ENCODE results near the gene CTBP2.

The CTBP2 gene

DNA sequence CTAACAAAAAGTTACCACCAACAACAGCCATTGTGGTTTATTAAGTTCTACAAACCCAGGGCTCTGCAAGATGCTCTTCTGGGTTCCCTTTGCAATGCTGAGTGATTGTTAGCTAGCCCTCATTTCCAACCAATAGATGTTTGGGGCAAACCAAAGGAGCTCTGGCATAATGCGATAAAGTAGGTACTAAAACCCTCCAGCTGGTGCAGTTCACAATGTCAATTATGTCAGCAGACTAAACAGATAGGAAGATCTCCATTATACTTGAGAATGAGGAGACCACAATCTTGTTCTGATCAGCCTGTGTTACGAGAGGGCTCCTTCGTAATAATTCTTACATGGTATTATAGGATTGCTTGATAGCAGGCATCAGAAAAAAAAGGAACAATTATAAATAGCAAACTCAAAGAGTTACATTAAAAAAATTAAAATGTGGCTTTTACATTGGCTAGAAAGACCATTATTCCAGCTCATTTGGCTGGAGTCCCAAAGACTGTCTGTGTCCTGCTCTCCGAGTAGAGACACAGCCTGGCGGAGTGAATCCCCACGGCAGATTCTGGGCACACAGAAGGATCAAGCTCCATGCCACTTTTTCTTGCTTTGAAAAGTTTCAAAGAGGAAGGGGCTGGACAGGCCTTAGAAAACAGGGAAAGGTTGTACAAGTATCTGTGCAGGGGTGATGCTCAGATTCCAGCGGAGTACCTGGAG, 124.6 kb downstream of the CTBP2 start:
- DNase-seq = no peak

DNA sequence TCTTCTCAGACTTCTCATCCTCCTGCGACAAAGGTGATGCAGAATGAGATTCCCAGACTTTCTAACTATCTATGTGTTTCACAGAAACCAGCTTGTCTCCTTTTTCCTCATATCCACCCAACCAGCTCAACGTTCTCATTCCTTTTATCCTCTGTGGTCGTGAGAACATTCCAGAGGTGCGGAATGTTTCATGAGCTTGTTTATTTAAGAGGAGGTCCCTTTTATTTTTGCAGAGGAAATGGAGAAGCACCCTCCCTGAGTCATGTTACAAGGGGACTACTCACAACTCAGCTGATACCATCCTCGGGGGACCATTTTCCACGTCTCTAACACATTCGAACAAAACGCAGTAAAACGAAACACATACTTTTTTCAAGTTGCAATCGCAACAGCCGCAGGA, 125.2 kb downstream of the CTBP2 start:
- no peak for DNase-seq

DNA sequence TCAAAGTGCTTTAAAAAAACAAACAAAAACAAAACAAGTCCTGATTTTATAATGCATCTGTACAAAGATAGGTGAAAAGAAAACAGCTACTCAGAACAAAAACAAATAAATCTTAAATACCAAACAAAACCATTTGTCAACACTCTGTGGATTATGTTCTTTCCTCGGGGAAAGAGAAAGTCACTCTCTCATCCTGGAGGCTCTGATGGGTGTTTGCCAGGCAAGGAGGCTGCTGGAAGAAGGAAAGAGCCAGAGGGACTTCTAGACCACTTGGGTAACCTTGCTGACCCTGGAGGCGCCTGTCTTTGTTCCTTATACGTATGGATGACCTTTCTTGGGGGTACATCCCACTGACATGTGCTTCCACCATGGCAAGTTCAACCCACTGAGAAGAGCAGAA, 125.7 kb downstream of the CTBP2 start:
- no peak for DNase-seq

DNA sequence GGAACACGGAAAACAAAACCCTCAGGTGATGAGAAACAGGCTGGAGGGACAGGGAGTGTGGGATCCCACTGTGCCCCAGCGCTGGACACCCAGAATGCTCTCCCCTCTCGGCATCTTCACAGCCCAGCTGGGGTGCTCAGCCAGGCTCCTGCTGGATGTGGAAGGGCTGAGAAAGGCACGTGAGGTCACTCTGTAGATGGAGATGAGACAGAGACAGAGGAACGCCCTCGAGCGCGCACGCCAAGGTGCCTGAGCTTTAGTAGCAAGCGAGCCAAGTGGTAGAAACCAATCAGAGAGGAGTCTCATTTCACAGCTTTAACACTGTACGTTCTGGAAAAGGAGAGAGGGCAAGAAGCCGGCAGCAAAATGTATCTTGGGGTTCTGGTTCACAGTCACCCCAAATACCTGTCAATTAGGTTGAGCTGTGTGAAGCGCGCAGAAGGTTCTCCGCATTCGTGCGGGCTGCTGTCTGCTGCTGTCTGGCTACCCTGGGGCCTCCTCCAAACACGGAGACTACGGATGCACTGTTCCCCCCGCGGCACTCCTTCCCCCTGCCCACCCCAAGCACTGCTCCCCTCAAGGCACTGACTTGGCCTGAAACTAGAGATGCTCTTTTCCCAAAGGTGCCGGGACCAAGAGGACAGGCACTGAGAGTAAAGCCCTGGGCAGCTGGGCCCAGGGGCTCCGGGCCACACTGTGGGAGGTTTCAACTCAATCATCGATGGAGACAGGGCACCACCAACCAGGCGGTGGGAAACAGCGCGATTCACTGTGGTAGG, 127.0 kb downstream of the CTBP2 start:
- no peak for DNase-seq

- DNase-seq = no peak
These were observed 127.8 kb downstream of the CTBP2 start for GRCh38 chr10:125032474-125033020.

DNA sequence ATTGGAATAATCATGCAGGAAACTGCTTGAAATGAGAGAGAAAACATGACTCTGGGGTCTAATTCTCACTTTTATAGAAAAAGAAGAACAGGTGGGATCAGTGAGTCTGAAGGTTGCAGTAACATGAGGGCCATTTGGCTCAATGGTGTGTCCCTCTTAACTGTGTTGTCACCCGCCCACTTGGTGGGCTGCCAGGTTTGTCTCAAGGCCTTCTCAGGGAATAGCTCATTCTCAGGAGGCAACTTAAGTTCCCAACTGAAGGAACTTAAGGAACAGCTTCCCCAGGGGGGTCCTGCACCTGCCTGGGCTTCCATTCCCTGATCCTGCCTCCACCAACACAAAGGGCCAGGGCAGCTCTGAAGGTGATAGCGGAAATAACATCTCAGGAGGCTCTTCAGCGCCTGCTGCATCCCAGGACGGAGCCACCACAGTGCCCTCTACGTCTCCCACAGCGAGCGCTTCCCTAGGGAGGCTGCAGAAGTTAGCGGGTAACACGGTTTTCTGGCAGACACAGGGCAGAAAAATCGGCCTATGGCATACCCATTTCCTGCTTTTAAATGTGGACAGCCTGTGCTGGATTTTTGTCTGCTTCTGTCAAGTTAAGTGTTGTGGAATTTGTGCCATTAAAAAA, 129.7 kb downstream of the CTBP2 start:
- no peak for DNase-seq

- DNase-seq = no peak
These were observed 130.7 kb downstream of the CTBP2 start for GRCh38 chr10:125029584-125030242.

DNA sequence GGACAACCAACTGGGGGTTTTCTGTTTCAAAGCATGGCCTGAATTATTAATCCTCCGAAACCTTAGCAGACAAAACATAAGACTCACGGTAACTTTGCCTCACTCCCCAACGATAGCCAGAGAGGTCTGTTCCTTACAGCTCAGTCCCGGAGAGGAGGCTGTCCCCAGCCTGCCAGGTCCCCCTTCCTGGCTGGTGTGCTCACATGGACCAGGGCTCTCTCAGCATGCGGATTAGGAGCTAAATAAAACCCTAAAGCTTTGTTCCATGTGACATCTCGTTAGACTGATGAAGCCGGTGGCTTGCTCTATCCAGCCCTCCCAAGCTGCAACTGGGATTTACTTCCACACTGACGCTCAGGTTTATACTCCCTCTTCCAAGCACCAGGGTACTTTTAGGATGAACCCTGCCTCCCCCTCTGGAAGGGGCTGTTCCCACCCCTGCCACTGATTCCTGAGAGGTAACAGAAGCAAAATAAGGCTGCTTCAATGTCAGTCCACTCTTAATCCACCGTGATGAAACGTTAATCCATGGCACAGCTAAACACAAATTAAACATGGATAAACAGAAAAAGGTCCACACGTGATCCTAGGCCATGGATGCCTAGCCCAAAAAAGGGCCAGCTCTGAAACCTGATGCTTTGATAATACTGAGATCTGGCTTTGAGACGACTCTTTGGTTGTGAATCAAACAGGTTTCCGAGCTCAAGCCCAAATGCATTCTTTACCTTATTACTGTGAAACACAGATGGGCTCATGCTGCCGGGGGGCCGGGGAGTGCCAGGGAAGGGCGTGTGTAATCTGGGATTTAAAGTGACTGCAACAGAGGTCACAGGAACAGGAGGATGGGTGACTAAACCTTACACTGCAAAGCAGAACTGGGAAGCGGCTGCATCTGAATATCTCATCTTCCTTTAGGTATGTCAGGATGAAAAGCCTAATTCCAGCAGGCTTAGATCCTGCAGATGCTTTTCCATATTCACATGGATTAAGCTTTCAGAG, 132.2 kb downstream of the CTBP2 start:
- DNase-seq = no peak

DNA sequence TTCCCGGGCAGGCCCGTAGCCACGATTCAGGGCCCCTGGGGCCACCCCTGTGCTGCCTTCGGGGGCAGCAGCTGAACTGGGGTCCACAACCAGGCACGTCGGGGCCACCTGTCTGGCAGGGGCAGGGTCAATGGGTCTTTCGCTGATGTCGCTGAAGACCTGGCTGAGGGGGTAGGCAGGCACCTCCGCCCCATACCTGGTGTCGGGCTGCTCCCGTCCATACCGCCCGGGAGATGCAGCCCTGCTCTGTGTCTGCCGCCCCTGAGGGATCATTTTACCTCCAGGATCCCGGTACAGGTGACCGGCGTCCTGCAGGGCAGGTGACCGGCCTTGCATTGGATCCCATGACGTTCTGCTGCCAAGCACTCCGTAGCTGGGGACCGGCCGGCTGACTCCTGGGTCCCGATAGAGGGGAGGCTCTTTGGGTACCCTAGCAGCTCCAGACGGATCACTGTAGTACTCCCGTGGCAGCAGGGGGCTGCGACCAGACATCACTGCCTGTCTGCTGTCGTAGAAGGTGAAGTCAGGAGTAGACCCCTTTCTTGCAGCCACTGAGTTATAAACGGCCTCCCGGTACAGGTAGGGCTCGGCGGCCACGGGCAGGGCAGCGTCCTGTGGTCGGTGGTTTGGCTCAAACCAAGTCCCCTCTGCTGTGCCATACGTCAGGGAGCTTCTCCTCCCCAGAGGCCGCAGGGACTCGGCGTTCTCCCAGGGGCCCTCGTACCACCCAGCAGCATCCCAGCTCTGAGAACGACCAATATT, 133.2 kb downstream of the CTBP2 start:
- DNase-seq = no peak

GRCh38 chr10:125026036-125026931, 134.1 kb downstream of the CTBP2 start:
- DNase-seq = no peak

GRCh38 chr10:125025341-125025740, 135.0 kb downstream of the CTBP2 start:
- no peak for DNase-seq

DNA sequence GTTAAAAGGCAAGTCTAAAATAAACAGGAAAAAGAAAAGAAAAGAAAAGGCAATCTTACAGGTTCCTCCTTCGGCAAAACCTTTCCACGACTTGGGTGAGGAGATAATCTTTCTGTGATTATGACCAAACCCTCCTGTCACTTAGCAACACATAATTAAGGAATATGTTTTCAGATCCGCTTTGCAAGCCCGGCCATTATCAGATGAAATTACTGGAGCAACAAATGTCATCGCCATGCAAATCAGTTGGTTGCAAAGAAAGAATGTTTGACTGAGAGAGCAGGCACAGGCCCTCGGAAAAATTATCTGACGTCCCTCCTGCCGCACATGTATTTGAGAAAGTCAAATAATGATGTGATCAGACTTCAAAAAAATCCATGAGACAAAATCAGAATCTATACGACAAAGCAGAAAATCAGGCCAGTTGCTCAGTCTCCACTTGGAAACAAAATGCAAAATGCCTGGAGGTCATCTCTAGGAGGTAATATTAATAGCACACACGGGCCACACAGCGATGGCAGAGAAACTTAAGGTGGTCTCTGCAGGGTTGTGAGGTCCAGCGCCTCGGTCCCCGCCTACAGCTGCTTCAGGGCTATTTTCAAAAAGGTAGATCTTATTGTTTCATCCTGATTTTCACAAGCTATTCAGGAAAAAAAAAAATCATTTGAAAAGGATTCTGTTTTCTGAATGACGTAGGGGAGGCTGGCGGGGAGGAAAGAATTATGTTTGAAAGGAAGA, 135.7 kb downstream of the CTBP2 start:
- no peak for DNase-seq

DNA sequence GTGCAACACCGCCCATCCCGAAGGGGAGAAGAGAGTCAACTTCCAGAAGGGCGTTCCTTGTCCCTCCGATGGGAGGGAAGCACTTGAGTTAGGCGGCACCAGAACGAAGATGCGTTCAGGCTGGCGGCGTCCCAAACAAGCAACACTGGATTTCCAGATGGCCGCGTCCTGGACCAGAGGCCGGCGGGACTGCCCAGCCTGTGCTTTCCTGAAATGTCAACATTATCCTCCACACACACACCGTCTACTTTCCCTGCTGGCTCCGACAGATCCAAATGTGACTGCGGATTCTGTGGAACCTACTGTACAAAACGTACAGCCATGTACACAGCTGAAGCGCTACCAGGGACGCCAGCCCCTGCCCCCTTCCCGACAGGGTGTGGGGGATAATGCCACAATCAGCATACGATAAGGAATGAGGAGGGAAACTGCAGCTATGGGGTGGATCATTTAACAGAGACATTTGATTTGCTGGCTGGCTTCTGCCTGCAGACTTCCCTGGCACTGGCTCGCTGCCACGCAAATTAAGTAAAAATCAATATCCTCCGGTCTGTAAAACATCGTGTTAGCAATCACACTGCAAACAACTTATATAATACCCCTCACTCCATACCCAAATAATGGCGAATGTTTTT, 136.4 kb downstream of the CTBP2 start:
- DNase-seq = no peak

- no peak for DNase-seq
These were observed 137.1 kb downstream of the CTBP2 start for GRCh38 chr10:125023255-125023654.

DNA sequence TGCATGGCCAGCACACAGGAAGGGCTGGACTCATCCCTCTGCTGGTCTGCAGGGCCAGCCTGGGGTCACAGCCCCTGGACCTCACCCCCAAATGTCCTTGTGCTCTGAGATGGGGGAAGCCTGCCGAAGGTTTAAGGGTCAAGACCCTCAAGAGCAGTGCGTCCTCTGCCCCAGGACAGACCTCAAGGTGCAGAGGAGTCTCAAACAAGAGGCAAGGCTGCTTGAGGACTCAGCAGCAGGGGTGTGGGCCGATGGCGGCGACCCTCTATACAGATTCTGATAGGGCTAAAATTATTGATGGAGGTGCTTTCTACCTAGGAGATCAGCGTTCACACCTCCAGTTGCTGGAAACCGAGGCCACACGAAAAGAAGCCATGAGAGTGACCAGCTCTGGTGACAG, 137.7 kb downstream of the CTBP2 start:
- DNase-seq = no peak

- DNase-seq = no peak
These were observed 138.5 kb downstream of the CTBP2 start for GRCh38 chr10:125021686-125022344.

DNA sequence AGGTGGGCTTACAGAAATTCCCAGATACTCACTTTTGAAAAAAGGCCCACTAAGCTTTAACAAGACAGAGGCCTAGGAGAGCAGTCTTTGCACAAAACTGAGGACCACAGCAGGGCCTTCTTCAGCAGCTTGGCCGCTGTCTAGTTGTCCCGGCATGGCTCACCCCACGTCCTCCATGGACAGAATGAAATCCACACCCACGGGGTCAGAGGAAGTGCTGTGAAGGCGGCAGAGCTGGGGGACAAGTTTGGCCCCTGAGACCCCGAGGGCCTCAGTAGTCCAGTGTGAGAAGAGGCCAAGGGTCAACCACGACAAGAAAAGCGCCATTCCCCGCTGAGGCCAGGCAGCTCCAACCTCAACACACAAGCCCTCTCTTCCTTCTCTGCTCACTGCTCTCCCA, 139.5 kb downstream of the CTBP2 start:
- no peak for DNase-seq

DNA sequence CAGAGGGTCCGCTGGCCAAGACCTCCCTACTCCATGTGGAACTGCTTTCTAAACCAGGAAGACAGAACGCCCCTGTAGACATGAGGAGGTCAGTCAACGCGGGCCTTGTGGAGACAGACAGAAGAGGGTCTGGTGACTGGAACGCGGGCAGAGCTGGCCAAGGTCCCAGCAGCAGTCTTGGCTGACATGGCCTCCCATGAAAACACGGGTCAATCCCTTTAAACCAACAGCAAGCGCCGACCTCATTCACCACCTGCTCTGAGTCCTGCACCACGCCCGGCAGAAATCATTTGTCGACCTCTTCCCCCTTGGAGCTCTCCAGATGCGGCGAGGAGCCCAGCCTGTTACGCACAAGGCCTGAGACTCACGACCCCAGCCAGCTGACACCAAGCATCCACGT, 140.0 kb downstream of the CTBP2 start:
- no peak for DNase-seq

Measured in activated CD4-positive, alpha-beta T cell treated with anti-CD3 and anti-CD28 coated beads, Interleukin-10, Interleukin-2, amounts not matched to agents 100 ng/mL and 50 ng/mL, durations not matched to agents 16 hours and 8 hours (primary cell).